GM19397 (cell line): ENCODE measurements around the gene RFX1.
"Not testable (repeated sequence)": the region's sequence is repeated elsewhere in the genome, so short reads cannot be mapped to it uniquely, and the experiment has no call there.

Experiments
- ATAC-seq: cut with Tn5 transposase; IDR thresholded peaks from one replicate; pipeline ENCODE4 v1.9.1; 2021; ENCODE audit warnings: mild to moderate bottlenecking, moderate library complexity; ENCODE audit not compliant: unreplicated experiment

Gene RFX1

DNA sequence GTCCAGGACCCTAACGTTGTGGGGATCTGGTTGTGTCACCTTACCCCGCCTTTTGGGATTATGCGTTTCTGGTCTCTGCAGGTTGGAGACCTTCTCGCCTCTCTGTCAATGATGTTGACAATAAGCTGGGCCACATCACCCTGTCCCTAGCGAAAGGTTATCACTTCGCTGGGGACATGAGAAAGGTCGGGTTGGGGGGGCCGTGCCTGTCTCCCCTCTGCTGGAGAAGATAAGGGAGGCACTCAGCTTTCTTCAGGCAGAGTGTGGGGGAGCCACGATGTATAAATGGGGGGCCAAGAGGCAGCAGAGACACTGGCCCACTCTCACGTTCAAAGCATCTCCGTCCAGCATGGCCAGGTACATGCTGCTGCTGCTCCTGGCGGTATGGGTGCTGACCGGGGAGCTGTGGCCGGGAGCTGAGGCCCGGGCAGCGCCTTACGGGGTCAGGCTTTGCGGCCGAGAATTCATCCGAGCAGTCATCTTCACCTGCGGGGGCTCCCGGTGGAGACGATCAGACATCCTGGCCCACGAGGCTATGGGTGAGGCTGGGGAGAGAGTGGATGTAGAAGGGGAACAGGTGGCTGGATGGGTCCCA is 21.8 kb upstream of the RFX1 start, which contains the start of gene RLN3:
TSS of gene RLN3 (plus strand) at position 293 of the 595 bp plus-strand sequence. CDS start at position 350, 57 bp downstream.
- no peak for ATAC-seq

DNA sequence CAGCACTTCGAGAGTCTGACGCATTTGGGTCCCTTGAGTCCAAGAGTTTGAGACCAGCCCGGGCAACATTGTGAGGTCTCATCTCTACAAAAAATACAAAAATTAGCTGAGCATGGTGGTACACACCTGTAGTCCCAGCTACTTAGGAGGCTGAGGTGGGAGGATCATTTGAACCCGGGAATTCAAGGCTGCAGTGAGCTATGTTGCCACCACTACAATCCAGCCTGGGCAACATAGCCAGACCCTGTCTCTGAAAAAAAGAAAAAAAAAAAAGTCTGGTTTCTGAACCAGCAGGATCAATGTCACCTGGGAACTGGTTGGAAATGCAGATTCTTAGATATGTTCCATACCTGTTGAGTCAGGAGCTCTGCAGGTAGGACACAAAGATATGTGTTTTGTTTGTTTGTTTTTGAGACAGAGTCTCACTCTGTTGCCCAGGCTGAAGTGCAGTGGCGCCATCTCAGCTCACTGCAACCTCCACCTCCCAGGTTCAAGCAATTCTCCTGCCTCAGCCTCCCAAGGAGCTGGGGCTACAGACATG is 20.6 kb upstream of the RFX1 start:
- ATAC-seq: not testable (repeated sequence)

DNA sequence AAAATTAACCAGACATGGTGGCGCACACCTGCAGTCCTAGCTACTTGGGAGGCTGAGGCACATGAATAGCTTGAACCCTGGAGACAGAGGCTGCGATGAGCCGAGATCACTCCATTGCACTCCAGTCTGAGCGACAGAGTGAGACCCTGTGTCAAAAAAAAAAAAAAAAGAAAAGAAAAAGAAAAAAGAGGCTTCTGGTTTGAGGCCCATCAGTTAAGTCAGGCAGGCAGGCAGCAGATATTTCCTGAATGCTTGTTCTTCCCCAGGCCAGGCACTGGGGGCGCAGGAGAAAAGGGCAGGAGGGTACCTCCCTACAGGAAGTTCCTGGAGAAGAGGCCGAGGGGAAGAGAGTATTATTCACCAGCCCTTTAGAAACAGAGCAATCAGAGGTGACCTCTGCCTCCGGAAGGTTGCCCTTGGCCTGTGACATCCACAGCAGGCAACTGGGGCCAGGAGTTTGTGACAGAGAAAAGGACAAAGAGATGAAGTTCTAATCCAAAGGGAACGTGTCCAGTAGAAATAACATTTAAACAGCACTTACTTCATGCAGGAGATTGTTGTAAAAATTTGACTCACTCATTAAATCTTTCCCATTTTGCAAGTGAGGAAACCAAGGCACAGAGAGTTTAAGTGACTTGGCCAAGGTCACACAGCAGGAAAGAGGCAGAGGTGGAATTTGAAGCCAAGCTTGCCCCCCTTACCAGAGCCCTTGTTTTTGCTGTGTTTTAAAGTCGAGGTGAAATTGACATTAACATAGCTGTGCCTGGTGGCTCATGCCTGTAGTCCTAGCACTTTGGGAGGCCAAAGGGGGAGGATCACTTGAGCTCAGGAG is 17.5 kb upstream of the RFX1 start:
- no peak for ATAC-seq

DNA sequence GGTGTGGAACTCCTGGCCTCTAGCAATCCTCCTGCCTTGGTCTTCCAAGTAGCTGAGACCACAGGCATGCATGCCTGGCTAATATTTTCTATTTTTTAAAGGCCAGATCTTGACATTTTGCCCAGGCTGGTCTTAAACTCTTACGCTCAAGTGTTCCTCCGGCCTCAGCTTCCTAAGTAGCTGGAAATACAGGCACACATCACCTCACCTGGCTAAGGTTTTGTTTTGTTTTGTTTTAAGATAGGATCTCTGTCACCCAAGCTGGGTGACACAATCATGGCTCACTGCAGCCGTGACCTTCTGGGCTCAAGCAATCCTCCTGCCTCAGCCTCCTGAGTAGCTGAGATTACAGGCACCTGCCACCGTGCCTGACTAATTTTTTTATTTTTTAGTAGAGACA is 16.3 kb upstream of the RFX1 start:
- ATAC-seq: no peak

DNA sequence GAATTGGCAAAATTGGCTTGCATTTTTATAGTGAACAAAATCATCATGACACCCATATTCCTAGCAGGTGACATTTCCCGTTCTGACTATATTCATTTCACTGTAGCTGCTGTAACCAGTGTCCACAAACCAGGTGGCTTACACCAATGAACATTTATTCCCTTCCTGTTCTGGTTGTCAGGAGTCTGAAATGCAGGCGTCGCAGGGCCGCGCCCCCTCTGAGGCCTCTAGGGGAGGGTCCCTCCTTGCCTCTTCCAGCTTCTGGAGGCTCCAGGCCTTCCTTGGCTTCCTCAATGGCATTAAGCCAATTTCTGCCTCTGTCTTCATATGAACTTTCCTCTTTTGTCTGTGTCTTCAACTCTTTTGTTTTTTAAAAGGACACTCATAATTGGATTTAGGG is 15.4 kb upstream of the RFX1 start:
- no peak for ATAC-seq

DNA sequence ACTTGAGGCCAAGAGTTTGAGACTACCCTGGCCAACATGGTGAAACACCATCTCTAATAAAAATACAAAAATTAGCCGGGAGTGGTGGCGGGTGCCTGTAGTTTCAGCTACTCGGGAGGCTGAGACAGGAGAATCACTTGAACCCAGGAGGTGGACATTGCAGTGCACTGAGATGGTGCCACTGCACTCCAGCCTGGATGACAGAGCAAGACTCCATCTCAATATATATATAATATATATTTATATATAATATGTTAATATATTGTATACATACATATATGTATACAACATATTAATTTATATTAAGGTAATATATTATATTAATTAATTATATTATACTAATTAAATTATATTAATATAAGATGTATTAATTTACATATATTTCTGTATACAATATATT is 13.6 kb upstream of the RFX1 start:
- not testable (repeated sequence) for ATAC-seq

DNA sequence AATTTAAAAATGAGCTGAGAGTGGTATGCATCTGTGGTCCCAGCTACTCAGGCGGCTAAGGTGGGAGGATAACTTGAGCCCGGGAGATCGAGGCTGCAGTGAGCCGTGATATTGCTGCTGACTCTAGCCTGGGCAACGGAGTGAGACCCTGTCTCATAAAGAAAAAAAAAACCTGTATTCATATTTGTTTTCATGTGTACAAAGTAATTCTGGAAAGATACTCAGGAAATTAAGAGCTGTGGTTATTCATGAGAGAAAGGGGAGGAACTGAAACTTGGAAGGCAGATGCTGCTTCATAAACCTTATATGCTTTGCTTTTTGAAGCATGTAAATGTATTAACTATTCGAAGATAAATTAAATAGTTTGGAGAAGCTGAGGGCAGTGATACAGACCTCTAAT is 13.0 kb upstream of the RFX1 start:
- no peak for ATAC-seq

DNA sequence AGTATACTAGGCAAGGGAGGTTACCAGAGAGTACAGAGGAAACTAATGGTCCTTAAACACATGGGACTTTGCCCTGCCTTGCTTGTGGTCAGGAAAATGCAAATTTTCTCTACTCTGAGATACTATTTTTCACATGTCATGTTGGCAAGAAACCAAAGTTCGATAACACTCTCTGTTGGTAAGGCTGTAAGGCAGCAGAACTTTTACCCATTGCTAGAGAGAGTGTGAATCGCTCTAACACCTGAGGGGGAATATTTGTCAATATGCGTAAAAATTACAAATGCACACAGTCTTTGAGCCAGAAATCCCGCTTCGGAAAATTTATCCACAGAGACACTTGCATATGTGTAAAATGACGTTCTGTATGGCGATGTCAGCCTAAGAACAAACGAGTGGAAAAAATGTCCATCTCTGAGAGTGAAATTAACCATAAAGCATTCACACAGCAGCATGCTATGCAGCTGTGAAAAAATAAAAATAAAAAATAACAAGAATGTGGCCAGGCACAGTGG is 9.5 kb upstream of the RFX1 start:
- peak; percentile 83 for ATAC-seq

DNA sequence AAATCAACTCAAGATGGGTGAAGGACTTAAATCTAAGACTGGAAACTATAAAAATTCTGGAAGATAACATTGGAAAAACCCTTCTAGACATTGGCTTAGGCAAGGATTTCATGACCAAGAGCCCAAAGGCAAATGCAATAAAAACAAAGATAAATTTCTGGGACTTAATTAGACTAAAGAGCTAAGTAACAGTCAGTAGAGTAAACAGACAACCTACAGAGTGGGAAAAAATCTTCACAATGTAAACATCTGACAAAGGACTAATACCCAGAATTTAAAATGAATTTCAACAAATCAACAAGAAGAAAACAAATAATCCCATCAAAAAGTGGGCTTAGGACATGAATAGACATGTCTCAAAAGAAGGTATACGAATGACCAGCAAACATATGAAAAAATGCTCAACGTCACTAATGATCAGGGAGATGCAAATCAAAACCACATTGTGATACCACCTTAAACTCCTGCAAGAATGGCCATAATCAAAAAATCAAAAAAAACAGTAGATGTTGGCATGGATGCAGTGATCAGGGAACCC is 6.3 kb upstream of the RFX1 start:
- ATAC-seq: no peak

DNA sequence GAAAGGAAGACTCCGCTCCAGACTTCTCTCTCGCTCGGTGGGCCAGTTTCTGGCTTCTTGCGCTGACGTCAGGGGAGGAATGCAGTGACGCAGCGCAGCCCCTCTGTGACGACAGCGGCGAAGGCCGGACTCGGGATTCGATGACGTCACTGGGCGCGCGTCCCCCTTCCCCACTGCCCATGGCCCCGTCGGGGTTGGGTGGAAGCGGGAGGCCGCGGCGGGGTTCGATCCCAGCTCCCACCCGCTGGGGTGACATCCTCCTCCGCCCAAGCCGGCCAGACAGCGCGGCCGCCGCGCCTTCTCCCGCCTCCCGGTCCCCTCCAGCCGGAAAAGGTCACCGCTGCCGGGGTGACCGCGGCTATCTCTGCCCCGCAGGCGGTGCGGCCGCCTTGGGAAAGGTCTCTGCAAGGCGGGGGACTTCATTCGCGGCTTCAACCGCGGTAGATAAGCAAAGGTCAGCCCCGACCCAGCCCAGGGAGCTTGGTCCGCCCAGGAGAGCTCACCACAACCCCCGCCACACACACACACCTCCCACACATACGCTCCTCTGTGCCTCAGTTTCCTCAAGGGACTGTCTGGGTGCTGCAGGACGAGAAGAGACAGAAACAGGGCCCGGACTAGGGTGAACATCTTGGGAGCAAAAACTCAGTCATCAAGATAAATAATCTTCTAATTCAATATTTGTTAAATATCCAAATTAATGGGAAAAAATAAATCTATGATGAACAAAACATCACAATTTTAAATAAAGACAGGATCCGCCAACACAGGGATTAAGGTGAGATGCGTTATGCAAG is 844 bp upstream of the RFX1 start:
- peak; percentile 38 for ATAC-seq

DNA sequence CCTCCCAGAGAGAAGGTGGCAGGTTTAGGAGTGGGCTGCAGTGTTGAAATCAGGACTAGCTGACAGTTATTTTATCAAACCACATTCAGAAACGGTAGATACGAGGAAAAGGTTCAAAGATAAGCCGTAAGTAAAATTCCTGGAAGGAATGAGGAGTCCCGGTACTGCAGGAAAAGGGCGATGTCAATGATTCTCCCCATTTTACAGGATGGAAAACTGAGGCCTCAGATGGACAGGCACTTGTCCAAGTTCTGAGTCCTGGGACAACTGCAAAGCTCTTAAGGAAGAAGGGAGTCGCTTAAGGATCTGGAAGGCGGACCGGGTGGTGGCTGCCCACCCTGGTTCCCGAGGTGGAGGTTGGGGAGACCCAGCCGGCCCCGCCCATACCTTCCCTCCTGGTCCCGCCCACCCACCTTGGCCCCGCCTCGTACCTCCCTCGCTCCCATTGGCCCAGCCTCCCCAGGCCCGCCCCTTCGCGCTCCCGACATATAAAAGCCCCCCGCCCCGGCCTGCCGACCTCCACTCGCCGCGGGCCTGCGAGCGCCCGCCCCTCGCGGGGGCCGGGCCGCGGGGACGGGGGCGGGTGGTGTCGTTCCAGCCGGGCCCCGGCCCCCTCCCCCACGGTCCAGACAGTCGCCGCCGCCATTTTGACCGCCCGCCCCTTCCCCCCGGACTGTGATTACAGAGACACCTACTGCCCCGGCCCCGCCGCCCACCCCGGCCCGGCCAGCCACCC is 603 bp downstream of the RFX1 start:
- peak; percentile 34 for ATAC-seq

DNA sequence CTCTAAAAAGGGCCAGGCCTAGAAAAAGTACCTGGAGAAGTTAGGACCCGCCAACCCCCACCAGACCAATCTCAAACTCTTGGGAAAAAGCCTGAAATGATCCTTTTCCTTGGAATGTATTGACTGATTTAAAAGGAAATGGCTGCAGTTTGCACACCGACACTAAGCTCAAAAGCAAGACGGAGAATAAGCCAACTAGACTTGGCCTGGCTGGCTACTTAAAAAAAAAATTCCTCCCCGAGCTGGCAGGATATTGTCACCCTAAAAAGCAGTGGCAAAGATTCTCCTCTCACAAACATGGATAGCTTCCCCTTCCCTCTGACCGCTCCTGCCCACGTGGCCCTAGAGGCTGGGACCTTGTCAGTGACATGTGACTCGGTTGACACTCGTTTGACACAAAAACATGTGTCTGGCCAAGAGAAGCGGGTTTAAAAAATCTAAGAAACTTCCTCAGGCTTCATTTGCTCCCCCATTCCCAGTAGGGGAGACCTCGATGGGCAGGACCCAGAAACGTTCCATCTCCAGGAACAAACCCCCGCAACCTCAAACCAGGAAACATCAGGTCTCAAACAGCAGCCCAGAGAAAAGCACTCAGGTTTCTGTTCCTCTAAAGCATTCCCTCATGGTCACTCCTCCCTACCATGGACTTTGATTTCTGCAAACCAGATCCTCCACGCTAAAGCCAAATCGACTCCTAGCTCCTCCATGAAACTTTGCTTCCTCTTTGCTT is 1.3 kb downstream of the RFX1 start:
- ATAC-seq: no peak

DNA sequence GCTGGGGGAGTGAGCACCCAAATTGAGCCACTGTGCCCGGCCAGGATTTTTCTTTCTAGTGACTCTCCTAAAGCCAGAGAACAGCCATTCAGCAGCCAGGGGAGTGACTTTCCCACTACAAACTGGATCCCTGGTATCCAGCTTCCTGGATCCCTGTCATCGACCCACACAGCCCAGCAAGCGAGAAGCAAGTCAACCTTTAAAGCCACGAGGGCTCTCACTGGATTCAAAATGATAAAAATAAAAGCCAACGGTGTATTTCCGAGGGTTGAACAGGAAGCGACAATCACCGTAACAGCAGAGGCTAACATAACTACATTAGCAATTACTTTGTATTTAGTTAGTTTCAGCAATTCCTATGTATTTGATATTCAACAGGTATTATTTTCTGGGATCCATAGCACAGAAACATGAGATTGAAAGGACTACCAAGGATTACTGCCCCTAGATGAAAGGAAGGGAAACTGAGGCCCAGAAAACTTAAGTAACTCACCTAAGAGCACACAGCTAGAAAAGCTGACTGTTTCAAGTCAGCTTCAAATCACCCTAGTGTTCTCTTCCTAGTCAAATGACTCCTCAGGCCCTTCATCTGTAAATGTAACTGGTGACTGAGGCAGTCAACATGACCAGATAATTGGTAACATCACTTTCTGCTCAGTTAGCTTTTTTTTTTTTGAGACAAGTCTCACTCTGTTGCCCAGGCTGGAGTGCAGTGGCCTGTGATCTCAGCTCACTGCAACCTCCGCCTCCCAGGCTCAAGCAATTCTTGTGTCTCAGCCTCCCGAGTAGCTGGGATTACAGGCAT is 2.7 kb downstream of the RFX1 start:
- no peak for ATAC-seq

DNA sequence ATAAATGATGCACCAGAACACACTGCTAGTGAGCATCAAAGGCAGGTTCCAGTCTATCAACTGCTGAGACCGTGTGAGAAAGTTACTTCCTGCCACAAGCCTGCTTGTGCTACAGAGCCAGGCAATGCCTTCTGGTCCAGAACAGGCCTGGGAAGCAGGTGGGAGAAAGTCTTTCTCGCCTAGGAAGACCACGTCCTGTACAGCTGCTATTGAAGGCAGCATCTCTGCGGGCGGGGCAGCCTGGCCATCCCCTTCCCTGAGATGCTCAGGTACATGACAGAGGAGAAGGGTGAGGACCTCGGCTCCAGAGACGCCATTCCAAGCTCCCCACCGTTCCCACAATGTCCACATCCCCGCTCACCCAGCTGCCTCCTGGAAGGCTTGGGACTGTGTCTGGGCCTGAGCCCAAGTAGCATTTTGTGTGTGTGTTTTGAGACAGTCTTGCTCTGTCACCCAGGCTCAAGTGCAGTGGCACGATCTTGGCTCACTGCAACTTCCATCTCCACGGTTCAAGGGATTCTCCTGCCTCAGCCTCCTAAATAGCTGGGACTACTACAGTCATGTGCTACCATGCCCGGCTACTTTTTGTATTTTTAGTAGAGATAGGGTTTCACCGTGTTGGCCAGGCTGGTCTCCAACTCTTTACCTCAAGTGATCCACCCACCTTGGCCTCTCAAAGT is 3.4 kb downstream of the RFX1 start:
- ATAC-seq: no peak

DNA sequence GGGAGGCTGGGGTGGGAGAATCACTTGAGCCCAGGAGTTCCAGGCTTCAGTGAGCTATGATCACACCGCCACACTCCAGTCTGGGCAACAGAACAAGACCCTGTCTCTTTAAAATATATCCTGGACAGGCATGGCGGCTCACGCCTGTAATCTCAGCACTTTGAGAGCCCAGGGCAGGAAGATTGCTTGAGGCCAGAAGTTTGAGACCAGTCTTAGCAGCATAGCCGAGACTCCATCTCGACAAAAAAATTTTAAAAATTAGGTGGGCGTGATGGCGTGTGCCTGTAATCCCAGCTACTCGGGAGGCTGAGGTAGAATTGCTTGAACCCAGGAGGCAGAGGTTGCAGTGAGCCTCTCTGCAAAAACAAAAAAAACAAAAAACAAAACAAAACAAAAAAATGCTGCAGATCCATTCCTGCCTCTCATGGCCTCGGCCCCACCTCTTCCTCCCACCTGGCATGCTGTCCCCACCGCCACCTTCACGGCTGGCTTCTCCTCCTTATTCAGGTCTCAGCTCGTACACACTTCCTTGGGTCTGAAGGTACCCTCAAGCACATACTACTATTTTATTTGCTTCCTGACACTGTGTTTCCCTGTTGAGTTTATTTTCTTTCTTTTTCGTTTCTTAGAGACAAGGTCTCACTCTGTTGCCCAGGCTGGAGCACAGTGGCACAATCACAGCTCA is 5.3 kb downstream of the RFX1 start:
- no peak for ATAC-seq

DNA sequence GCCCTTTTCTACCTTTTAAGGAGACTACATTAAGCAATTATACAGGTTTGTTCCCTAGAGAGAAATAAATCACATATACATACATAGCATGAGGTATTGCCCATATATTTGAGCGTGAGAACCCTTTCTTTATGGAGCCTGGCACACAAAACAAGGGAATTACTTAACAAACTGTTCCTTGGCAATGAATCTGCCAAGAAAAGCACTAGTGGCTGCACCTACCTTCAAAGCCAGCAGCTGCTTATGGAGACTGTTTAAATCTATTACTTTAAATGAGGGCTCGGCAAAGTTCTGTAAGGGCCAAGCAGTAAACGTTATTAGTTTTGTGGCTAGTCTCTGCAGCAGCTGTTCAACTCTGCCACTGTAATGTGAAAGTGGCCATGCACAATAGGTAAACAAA is 7.0 kb downstream of the RFX1 start:
- no peak for ATAC-seq

DNA sequence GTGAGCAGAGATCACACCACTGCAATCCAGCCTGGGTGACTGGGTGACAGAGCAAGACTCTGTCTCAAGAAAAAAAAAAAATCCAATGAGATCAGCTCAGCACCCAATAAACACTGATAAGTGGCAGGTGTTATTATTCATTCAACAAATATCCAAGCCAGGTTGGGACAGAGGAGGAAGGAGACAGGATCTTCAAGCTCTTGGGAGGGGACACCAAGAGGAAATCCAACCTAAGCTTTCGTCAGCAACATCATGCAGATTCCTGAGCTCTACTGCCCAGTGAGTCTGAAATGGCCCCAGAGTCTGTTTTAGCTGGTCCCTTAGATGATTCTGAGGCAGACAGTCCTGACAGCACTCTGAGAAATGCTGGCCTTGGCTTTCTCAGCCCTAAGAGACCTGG is 7.7 kb downstream of the RFX1 start:
- no peak for ATAC-seq

DNA sequence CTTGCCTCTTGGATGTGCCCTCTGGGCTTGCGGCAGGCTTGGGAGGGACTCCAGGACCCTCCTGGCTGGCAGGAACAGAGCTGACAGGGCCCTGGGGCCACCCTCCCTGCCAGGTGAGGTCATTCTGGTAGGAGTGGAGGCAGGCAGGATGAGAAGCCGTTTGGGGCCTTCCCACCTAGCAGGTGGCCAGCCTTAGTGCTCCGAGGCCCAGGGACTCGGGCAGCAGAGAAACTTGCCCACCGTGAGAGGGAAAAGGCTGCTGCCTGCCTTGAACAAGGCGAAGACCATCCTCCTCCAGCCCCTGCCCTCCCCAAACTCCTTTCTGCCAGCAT is 8.5 kb downstream of the RFX1 start:
- ATAC-seq: no peak
